SK-N-MC (cell line): ENCODE results near the gene ZSWIM4.
"Not testable (repeated sequence)": the region's sequence is repeated elsewhere in the genome, so short reads cannot be mapped to it uniquely, and the experiment has no call there.

Experiments used
- DNase-seq: peaks from one replicate; pipeline ENCODE4 v3.0.0-alpha.2; 2011; ENCODE audit warnings: low read depth, low spot score
- H3K27ac ChIP-seq: fragments of 200-600 bp; sonication (generic); 2 replicates; pipeline ENCODE4 v1.5.1; 2016; ENCODE audit warnings: mixed run types
- H3K36me3 ChIP-seq: fragments of 200-600 bp; sonication (generic); 2 replicates; pipeline ENCODE4 v1.6.1; 2017; ENCODE audit warnings: antibody characterized with exemption, low read length, mixed read lengths; ENCODE audit not compliant: insufficient read depth
- H3K4me3 ChIP-seq: fragments of 200-600 bp; sonication (generic); 2 replicates; pipeline ENCODE4 v1.5.1; 2016
- H3K9ac ChIP-seq: fragments of 200-600 bp; sonication (generic); 2 replicates; pipeline ENCODE4 v1.8.0; 2017; ENCODE audit warnings: mixed run types, mixed read lengths; ENCODE audit not compliant: insufficient read length
- H3K9me3 ChIP-seq: fragments of 200-600 bp; sonication (generic); 2 replicates; pipeline ENCODE4 v1.6.1; 2017; ENCODE audit warnings: low read depth, mild to moderate bottlenecking, antibody characterized with exemption, low read length, moderate library complexity, mixed read lengths
- EZH2 ChIP-seq: fragments of 200-600 bp; sonication (generic); IDR thresholded peaks from one replicate; pipeline ENCODE4 v1.6.1; 2017; ENCODE audit warnings: antibody characterized with exemption
- FOXP2 ChIP-seq: optimal IDR thresholded peaks from 2 replicates; pipeline ENCODE3; 2011; ENCODE audit warnings: mild to moderate bottlenecking, moderate library complexity; ENCODE audit not compliant: insufficient read depth; ENCODE audit errors: extremely low read length, control extremely low read depth
- POLR2AphosphoS5 ChIP-seq: IDR thresholded peaks from 2 replicates; pipeline ENCODE4 v1.6.1; 2012; ENCODE audit warnings: mild to moderate bottlenecking, low read depth, low read length, borderline replicate concordance

Gene ZSWIM4

GRCh38 chr19:13783565-13784500 lies 11.4 kb upstream of the ZSWIM4 start:
- DNase-seq = no peak

GRCh38 chr19:13784731-13785452 lies 10.4 kb upstream of the ZSWIM4 start:
- Histone ChIP-seq H3K36me3 (peaks cover under 1% of the 10 kb centered on the region; the same call in 1 of the 2 replicates), H3K9me3 (no peaks in the 10 kb centered on the region), H3K4me3 (peak overlapping the region; percentile 3; the same call in 1 of the 2 replicates), H3K9ac (no peak overlapping the region), H3K27ac (peak overlapping the region; percentile 2; the same call in 1 of the 2 replicates)
- TF ChIP-seq EZH2 (no peak), FOXP2 (no peak)
- DNase-seq = no peak

More at GRCh38 chr19:13783565-13784500, 11.4 kb upstream of the ZSWIM4 start:
- Histone ChIP-seq H3K4me3 (no peak overlapping the region), H3K36me3 (peaks cover 11% of the 10 kb centered on the region), H3K27ac (no peak overlapping the region), H3K9me3 (no peaks in the 10 kb centered on the region), H3K9ac (no peak overlapping the region)
- TF ChIP-seq EZH2 (no peak), FOXP2 (no peak), POLR2AphosphoS5 (no peak)

GRCh38 chr19:13788991-13789390 lies 6.3 kb upstream of the ZSWIM4 start:
- Histone ChIP-seq H3K9ac (no peak overlapping the region), H3K9me3 (no peaks in the 10 kb centered on the region), H3K36me3 (no peaks in the 10 kb centered on the region), H3K4me3 (no peak overlapping the region), H3K27ac (0 out of 2 replicates have a peak overlapping the region, but pooled peaks have one; percentile 50)
- no peak for TF ChIP-seq POLR2AphosphoS5
- TF ChIP-seq FOXP2 = no peak
- no peak for TF ChIP-seq EZH2
- no peak for DNase-seq

GRCh38 chr19:13790354-13790753 lies 4.9 kb upstream of the ZSWIM4 start:
- no peak for DNase-seq
- Histone ChIP-seq H3K9ac (no peak overlapping the region), H3K36me3 (no peaks in the 10 kb centered on the region), H3K9me3 (no peaks in the 10 kb centered on the region), H3K27ac (no peak overlapping the region), H3K4me3 (no peak overlapping the region)
- no peak for TF ChIP-seq FOXP2

GRCh38 chr19:13793317-13793716 lies 1.9 kb upstream of the ZSWIM4 start:
- not testable (repeated sequence) for H3K36me3 ChIP-seq, DNase-seq, H3K9ac ChIP-seq, H3K4me3 ChIP-seq, H3K27ac ChIP-seq, H3K9me3 ChIP-seq

GRCh38 chr19:13794398-13794756 lies 866 bp upstream of the ZSWIM4 start:
- H3K27ac ChIP-seq = 0 out of 2 replicates have a peak overlapping the region, but pooled peaks have one; percentile 35
- peak overlapping the region; percentile 90 for H3K4me3 ChIP-seq
- no peaks in the 10 kb centered on the region for H3K36me3 ChIP-seq
- no peak for DNase-seq
- TF ChIP-seq FOXP2 (no peak), POLR2AphosphoS5 (no peak), EZH2 (no peak)
- peak overlapping the region; percentile 76 for H3K9ac ChIP-seq
- no peaks in the 10 kb centered on the region for H3K9me3 ChIP-seq

- Histone ChIP-seq H3K9ac (peak overlapping the region; percentile 82), H3K4me3 (peak overlapping the region; percentile 90), H3K27ac (no peak overlapping the region), H3K9me3 (no peaks in the 10 kb centered on the region), H3K36me3 (no peaks in the 10 kb centered on the region)
- DNase-seq = no peak
- TF ChIP-seq FOXP2 (no peak), EZH2 (no peak), POLR2AphosphoS5 (no peak)
These were observed 505 bp downstream of the ZSWIM4 start for GRCh38 chr19:13795595-13796300.

- H3K4me3 ChIP-seq = peak overlapping the region; percentile 90
- H3K9me3 ChIP-seq = no peaks in the 10 kb centered on the region
- DNase-seq = no peak
- H3K36me3 ChIP-seq = no peaks in the 10 kb centered on the region
- TF ChIP-seq POLR2AphosphoS5 (no peak), EZH2 (no peak), FOXP2 (no peak)
- H3K27ac ChIP-seq = no peak overlapping the region
- H3K9ac ChIP-seq = peak overlapping the region; percentile 82
These were observed 1.2 kb downstream of the ZSWIM4 start for GRCh38 chr19:13796301-13797057.
